NCI-H2196 treated with DMSO at 0.1 percent for 48 hours (cell line): ENCODE measurements around the gene GAGE12C.
"Not testable (repeated sequence)": the region's sequence is repeated elsewhere in the genome, so short reads cannot be mapped to it uniquely, and the experiment has no call there.

Source experiments
- DNase-seq: peaks from one replicate; lab custom pipeline; 2025; ENCODE audit not compliant: unreplicated experiment; lab: John Stamatoyannopoulos, UW

Gene GAGE12C, protein sequence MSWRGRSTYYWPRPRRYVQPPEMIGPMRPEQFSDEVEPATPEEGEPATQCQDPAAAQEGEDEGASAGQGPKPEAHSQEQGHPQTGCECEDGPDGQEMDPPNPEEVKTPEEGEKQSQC

DNA sequence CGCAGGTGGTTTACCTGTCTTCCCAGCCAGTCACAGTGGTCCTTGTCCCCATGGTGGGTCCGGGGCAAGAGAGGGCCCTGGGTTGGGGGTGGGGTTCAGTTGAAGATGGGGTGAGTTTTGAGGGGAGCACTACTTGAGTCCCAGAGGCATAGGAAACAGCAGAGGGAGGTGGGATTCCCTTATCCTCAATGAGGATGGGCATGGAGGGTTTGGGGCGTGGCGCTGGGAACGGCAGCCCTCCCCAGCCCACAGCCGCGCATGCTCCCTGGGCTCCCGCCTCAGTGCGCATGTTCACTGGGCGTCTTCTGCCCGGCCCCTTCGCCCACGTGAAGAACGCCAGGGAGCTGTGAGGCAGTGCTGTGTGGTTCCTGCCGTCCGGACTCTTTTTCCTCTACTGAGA lies at the start of gene GAGE12C:
Gene GAGE12C, plus strand, starts transcription at position 301 of the 400 bp plus-strand sequence. CDS start 1,155 bp downstream, outside the sequence.
- not testable (repeated sequence) for DNase-seq

DNA sequence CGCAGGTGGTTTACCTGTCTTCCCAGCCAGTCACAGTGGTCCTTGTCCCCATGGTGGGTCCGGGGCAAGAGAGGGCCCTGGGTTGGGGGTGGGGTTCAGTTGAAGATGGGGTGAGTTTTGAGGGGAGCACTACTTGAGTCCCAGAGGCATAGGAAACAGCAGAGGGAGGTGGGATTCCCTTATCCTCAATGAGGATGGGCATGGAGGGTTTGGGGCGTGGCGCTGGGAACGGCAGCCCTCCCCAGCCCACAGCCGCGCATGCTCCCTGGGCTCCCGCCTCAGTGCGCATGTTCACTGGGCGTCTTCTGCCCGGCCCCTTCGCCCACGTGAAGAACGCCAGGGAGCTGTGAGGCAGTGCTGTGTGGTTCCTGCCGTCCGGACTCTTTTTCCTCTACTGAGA lies 9.5 kb downstream of the GAGE12C start, which contains the start of gene GAGE12D:
Gene GAGE12D, plus strand, starts transcription at position 301 of the 400 bp plus-strand sequence. CDS start 1,155 bp downstream, outside the sequence.
- not testable (repeated sequence) for DNase-seq

DNA sequence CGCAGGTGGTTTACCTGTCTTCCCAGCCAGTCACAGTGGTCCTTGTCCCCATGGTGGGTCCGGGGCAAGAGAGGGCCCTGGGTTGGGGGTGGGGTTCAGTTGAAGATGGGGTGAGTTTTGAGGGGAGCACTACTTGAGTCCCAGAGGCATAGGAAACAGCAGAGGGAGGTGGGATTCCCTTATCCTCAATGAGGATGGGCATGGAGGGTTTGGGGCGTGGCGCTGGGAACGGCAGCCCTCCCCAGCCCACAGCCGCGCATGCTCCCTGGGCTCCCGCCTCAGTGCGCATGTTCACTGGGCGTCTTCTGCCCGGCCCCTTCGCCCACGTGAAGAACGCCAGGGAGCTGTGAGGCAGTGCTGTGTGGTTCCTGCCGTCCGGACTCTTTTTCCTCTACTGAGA lies 19.0 kb downstream of the GAGE12C start, which contains the start of gene GAGE12E:
Gene GAGE12E, plus strand, starts transcription at position 301 of the 400 bp plus-strand sequence. CDS start 1,155 bp downstream, outside the sequence.
- DNase-seq: not testable (repeated sequence)

DNA sequence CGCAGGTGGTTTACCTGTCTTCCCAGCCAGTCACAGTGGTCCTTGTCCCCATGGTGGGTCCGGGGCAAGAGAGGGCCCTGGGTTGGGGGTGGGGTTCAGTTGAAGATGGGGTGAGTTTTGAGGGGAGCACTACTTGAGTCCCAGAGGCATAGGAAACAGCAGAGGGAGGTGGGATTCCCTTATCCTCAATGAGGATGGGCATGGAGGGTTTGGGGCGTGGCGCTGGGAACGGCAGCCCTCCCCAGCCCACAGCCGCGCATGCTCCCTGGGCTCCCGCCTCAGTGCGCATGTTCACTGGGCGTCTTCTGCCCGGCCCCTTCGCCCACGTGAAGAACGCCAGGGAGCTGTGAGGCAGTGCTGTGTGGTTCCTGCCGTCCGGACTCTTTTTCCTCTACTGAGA lies 28.6 kb downstream of the GAGE12C start, which contains the start of gene GAGE12F:
Gene GAGE12F, plus strand, starts transcription at position 301 of the 400 bp plus-strand sequence. CDS start 1,155 bp downstream, outside the sequence.
- not testable (repeated sequence) for DNase-seq

DNA sequence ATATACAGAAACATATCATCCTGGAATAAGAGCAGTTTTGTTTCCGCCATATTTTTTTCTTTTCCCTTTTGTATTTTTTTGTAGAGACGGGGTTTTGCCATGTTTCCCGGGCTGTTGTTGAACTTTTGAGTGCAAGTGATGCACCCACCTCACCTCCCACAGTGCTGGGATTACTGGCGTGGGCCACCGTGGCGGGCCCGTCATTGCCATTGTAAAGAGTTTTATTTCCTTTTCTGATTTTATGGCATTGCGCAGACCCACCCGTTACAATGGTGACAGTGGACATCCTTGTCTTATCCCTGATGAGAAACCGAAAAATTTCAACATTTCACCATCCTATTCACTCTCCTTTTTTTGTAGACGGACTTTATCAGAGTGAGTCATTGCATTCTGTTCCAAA lies 36.8 kb downstream of the GAGE12C start:
- not testable (repeated sequence) for DNase-seq

DNA sequence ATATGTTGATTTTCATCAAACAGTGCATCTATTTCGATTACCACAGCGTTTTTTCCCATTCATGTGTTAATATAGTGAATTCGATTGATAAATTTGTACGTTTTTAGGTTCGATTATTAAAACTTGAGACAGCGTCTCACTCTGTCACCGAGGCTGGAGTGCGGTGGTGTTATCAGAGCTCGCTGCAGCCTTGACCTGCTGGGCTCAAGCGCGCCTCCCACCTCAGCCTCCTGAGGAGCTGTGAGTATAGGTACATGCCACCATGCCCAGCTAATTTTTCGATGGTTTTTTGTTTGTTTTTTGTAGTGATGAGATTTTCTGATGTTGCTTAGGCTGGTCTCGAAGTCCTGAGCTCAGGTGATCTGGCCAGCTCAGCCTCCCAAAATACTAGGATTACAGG lies 37.2 kb downstream of the GAGE12C start:
- DNase-seq: not testable (repeated sequence)

DNA sequence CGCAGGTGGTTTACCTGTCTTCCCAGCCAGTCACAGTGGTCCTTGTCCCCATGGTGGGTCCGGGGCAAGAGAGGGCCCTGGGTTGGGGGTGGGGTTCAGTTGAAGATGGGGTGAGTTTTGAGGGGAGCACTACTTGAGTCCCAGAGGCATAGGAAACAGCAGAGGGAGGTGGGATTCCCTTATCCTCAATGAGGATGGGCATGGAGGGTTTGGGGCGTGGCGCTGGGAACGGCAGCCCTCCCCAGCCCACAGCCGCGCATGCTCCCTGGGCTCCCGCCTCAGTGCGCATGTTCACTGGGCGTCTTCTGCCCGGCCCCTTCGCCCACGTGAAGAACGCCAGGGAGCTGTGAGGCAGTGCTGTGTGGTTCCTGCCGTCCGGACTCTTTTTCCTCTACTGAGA lies 38.1 kb downstream of the GAGE12C start, which contains the start of gene GAGE12G:
Gene GAGE12G, plus strand, starts transcription at position 301 of the 400 bp plus-strand sequence. CDS start 1,155 bp downstream, outside the sequence.
- DNase-seq: not testable (repeated sequence)

DNA sequence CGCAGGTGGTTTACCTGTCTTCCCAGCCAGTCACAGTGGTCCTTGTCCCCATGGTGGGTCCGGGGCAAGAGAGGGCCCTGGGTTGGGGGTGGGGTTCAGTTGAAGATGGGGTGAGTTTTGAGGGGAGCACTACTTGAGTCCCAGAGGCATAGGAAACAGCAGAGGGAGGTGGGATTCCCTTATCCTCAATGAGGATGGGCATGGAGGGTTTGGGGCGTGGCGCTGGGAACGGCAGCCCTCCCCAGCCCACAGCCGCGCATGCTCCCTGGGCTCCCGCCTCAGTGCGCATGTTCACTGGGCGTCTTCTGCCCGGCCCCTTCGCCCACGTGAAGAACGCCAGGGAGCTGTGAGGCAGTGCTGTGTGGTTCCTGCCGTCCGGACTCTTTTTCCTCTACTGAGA lies 47.7 kb downstream of the GAGE12C start, which contains the start of gene GAGE12H:
Gene GAGE12H, plus strand, starts transcription at position 301 of the 400 bp plus-strand sequence. CDS start 1,155 bp downstream, outside the sequence.
- not testable (repeated sequence) for DNase-seq
